Cortex of kidney (tissue), 1 donor: ENCODE data around the gene SLC26A4.

Experiments used
- DNase-seq: peaks from one replicate; lab custom pipeline; 2025; lab: John Stamatoyannopoulos, UW

SLC26A4 gene

DNA sequence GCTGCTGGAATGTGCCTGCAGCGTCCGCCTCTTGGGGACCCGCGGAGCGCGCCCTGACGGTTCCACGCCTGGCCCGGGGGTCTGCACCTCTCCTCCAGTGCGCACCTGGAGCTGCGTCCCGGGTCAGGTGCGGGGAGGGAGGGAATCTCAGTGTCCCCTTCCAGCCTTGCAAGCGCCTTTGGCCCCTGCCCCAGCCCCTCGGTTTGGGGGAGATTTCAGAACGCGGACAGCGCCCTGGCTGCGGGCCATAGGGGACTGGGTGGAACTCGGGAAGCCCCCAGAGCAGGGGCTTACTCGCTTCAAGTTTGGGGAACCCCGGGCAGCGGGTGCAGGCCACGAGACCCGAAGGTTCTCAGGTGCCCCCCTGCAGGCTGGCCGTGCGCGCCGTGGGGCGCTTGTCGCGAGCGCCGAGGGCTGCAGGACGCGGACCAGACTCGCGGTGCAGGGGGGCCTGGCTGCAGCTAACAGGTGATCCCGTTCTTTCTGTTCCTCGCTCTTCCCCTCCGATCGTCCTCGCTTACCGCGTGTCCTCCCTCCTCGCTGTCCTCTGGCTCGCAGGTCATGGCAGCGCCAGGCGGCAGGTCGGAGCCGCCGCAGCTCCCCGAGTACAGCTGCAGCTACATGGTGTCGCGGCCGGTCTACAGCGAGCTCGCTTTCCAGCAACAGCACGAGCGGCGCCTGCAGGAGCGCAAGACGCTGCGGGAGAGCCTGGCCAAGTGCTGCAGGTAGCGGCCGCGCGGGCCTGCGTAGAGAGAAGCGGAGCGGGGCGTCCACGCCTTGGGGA lies 645 bp downstream of the SLC26A4 start:
- DNase-seq: no peak

DNA sequence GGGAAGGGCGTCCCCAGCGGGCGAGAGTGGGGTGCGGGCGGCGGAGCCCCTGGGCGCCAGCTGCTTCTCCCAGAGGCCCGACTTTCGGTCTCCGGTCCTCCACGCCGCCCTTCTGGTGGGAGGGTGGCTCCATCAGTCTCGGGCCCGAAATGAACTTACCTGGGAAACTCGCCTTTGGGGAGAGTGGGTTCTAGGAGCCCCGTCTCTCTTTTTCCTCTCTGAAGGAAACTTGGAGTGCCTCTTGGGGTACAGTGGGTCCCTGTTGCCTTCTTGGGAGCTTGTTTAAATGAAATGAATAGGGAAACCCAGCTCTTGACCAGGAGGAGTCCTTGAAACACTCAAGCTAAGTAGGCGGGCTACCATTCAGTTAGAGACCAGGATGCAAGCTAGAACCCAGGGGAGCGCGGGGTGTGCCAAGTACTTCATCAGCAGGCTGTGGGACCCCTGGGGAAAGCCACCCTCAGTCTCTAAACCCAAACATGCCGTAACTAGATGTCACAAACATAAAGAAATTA lies 1.3 kb downstream of the SLC26A4 start:
- DNase-seq: no peak

DNA sequence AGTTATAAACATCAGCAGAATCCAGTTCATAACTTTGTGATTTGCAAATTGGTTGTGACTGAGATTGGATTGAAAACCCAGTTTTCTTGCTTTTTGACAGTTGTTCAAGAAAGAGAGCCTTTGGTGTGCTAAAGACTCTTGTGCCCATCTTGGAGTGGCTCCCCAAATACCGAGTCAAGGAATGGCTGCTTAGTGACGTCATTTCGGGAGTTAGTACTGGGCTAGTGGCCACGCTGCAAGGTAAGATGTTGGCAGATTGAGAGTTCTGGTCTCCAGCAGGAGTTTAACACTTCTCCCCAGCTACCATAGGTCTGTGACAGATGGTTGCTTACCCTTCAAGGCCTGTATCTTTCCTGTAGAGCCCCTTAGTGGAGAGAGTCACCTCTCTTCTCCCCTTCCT lies 2.6 kb downstream of the SLC26A4 start:
- DNase-seq: no peak

DNA sequence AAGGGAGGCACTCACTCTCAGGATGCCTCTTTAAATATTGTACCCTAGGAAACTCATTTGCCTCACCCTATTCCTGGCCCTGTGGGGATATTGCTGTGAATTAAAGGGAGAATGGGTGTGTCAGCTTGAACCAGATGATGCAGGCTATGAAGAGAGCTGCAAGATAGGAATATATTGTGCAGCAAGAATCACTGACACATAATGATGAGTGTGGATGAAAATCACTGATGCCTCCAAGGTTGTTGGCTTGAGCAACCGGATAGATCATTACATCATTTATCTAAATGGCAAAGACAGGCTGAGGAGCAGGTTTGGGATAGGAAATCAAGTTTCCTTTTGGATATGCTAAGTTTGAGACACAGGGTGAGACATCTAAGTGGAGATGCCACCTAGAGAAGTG lies 6.2 kb downstream of the SLC26A4 start:
- DNase-seq: no peak

DNA sequence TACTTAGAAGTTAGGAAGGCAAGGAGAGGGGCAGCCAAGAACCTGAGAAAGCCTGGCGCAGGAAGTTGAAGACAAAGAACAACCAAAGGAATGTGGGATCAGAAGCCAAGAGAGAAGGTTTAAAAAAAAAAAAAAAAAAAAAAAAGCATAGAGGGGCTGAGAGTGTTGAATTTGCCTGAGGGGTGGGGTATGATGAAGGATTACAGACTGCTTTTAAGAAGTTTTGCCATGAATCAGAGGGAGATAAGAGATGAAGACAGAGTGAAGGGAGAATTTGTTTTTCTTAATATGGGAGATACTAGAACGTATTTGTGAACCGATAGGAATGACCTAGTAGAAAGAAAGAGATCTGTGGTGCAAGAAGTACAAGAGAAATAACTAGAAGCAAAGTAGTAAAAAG lies 6.7 kb downstream of the SLC26A4 start:
- DNase-seq: no peak

DNA sequence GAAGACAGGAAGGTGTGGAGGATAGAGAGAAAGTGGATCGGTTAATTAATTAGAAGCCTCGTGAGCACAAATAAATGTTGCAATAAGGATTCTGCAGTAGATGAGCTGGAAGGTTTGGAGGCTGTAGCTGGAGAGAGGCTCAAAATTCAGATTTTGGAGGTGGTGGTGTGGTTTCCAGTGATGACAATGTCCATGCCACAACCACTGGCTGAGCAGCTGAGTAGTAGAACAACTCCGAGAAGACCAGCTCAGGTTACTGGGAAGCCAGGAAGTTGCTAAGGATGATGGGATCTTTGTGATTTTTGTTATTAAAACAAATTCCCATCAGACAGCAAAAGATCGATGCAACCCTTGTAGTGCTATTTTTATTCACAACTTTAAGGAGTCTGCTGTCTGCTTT lies 7.7 kb downstream of the SLC26A4 start:
- DNase-seq: no peak

DNA sequence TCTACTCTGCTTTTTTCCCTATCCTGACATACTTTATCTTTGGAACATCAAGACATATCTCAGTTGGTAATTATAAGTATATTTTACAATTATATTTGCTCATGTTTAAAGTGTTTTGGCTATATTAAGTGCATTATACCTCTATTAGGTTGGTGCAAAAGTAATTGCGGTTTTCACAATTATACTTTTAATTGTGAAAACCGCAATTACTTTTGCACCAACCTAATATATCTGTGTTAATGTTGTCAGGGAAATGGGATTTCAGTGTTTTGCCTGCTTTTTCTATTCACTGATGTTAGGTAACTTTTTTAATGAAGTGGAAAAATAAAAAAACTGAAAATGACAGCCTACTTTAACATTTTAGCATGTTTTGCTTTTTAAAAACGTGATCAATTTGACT lies 11.6 kb downstream of the SLC26A4 start:
- DNase-seq: no peak

DNA sequence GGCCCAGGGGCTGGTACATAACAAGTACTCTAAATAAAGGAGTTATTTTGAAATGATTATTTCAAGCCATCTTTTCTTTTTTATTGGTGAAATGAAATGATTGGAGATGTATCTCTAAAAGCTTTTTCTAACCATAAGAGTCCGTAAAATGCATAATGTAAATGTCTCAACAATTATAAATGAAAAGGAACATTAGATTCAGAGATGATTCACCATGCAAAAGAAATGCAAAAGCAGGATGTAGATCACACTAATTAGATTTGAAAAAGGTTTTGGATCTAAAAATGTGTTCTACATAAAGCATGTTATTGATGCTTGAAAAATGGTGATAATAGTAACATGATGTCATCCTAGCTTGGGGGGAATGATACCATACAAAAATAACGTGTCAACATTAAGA lies 15.6 kb downstream of the SLC26A4 start:
- DNase-seq: no peak

DNA sequence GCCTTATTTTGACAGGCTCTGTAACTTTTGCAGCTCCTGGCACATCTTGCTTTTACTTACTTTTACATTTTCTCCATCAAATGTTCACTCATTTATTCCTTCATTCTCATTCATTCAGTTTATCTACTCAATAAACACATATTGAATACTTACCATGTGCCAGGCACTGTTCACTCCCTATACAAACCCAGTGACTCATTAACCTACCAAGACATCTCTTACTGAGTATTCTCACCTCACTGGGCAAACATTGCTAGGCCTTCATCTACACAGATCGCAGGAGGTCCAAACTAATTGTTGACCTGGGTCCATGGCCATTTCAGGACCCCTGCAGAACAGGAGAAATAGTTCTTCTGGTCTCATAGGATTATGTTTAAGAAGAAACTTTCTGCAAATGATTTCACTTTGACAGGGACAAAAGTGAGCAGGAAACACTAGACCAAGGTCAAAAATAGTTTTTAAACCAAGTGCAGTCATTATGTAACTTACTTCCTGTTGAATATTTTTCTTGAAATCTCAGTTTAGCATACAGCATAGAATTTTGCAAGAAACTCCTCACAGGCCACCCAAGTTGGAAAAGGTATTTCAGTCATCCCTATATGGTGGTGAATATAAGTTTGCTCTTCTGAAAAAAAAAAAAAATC lies 17.6 kb downstream of the SLC26A4 start:
- DNase-seq: no peak

DNA sequence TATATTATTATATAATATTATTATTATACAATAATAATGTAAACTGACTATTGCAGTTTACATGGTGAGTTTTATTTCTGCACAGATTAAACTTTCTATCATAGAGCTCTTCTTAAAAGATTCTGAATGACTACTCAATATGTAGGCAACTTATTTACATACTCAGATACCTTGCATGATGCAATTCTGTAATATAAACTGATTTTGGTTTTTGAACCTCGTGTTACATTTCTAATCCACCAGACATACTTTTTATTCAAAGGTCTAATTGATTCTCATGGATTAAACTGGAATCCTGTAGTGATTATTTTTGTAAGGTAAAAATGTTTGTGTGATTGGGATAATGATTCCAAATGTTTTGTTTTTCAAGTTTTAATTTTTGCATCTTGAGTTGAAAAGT lies 19.9 kb downstream of the SLC26A4 start:
- DNase-seq: no peak

DNA sequence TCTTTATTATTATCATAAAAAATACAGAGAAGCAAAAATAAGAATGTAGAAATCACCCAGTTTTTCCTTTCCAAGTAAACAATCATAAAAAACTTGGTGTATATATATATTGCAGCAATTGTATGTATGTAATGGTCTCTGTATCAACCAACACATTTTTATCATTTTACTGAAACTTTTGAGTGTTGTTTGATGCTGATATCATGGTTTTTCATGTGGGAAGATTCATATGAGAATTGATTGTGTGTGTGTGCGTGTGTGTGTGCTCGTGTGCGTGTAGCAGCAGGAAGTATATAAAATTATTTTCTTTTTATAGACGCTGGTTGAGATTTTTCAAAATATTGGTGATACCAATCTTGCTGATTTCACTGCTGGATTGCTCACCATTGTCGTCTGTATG lies 22.3 kb downstream of the SLC26A4 start:
- DNase-seq: no peak

DNA sequence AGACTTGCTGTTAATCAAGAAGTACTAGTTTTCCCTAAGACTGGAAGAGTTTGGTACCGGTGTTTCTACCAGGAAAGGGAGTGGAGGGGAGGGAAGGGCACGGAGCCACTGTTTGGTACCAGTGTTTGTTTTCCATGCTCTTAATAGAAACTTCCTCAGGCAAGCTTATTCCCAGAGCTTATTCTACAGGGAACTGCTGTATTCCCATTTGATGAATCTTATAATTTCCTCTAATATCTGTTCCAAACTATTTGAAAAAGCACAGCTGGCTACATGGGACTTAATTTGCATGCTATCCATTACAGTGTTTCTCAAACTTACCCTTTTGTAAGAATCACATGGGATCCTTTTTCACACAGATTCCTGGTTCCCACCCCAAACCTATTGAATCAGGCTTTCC lies 23.7 kb downstream of the SLC26A4 start:
- no peak for DNase-seq

DNA sequence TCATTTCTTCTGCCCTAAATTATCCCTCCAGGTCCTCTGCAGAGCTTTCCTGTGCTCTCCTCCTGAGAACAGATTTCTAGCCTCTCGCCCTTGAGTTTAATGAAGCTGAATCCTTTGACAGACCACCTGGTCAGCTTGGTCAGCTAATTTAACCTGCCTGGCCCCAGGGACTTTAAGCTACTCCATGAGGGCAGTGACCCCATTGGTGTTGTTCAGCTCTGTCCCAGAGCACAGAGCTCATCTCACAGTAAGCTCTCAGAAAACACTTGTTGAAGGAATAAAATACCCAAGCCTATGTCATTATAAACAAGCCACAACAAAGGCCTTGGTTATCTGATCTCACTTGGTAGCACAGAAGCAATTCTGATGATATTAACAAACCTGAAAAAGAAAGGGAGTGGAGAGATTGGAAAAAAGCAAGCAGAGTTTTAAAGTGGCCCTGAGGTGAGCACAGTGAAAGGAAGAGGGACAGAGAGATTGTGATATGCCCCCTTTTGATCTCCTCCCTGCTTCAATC lies 24.4 kb downstream of the SLC26A4 start:
- DNase-seq: no peak

DNA sequence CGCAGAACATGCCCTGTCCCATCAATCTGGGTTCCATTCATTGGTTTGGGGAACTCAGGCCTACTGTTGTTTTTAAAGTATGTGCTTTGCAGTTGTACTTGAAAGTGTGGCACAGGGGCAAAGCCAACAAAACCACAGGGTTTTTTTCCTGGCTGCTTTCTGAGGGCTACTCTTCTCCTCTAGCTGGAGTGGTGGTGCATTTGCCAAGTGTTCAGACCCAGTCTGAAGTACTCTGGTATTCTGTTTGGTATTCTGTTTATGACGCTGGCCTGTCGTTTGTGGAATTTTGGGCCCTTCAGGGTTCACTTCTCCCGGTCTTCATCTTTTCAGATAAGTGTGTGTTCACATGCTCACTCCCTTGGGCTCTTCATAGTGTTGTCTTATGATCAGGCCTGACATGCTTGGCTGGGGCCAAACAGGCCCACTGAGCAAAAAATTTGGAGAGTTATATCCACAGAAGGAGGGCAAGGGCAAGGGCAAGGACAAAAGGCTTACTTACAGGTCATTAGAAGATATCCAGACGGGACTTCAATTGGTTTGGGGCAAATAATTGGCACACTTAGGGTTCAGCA lies 26.3 kb downstream of the SLC26A4 start:
- DNase-seq: no peak

DNA sequence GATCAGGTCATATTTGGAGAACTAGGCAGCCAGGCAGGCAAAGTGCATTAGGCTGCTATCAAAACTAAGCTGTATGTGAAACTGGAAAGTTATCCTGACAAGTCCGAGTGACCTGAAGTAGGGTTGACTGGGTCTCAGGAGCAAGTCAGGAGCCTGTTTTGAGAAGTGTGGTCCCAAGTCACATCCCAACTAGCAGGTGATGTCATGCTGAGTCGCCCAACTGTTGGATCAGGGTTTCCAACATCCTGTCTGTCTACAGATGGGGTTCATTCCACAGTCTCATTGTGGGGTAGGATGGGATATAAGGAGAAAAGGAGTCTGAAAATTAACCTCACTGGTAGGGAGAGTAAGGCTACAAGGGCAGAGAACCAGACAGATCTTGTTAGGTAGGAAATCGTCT lies 27.0 kb downstream of the SLC26A4 start:
- no peak for DNase-seq

DNA sequence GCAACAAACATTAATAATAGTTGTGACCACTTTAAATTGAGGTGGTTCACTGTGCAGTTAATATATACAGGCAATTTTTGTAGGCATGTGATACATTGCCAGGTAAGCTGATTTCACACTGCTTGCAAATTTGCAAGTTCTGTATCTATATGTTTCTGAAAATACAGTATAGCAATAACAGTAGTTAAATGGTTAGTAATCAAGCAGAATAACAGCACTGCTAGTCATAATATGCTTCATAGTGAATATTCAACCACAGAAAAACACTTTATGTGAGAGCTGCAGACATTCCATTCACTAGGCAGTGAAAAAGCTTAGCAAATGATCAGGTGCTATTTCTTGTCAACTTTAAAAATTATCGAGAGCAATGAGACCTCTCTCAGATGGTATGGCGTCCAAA lies 28.9 kb downstream of the SLC26A4 start:
- DNase-seq: no peak

DNA sequence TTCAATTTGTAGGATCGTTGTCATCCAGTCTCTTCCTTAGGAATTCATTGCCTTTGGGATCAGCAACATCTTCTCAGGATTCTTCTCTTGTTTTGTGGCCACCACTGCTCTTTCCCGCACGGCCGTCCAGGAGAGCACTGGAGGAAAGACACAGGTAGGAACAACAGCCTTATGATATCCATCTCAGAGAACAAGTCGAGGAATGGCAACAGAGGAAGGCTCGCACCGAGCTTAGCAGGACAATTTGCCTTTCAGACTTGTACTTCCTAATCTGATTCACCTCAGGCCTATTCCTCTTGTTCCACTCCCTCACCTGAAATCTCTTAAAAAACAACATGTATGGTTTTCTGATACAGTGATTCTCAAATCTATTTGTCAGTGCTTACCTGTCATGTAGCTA lies 29.5 kb downstream of the SLC26A4 start:
- DNase-seq: no peak

DNA sequence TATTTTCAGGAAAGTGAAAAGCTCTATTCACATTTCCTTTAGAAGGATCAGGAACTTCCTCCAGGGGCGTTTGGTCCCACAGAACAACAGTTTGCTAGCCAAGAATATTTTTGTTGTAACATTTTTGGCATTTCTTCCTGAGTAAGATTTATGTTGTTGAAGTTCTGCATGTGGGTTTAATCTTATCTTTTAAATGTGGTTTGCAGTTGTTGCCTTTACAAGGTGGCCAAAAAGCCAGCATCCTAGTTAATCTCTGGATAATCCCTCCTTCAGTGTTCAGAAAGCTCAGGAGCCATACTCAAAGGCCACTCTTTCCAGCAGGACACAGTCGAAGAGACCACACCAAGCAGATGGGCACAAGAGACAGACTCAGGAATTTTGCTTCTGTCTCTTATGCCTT lies 30.0 kb downstream of the SLC26A4 start:
- DNase-seq: no peak

DNA sequence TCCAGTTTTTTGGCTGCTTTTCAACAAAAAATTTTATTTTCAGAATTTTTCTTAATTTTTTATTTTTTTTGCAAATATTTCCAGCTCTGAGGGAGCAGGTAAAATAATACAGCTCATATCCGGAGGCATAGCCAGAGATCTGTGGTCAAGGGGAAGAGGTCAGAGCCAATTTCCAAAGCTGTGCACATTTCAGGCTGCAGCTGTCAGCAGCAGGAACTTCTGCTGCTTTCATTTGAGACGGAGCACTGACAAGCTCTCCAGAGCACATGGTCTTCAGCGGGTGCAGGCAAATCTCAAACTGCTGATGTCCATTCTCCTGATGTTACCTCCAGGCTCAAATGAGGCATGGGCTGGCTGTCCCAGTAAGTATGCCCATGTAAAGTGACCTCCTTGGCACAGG lies 31.1 kb downstream of the SLC26A4 start:
- DNase-seq: no peak

DNA sequence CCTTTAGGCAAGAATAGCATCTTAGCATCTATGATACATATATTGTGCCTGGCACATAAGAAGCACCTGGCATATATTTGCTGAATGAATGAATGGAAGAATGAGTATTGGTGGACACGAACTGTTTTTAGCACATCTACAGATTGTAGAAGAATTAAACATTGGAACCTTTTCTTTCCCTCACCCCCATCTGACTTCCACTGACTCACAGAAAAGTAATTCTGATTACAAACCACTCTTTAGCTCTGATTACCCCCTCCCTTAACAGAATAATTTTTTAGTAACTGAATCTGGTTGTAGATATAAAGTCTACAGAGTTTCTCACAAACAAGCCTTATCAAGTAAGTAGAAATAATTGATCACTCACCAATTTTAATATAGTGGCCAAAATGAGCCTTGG lies 31.9 kb downstream of the SLC26A4 start:
- DNase-seq: no peak

DNA sequence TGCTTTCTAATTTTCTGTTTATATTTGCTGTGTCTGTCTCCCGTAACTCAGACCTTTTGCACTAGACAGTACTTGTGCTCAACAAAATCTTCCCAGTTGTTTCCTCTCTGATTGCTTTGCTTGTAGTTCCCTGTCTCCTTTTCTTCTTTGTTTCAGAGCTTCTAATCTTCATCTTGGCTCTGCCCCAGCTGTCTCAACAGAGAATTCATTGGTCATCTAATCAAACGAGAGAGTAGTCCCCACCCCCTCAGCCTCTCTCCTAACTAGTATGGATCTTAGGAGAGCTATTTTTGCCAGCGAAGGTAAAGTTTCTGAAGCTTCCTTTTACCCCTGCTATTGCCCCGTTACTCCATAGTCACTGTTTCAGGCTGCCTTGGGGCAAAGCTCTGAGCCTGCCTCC lies 32.8 kb downstream of the SLC26A4 start:
- DNase-seq: no peak

DNA sequence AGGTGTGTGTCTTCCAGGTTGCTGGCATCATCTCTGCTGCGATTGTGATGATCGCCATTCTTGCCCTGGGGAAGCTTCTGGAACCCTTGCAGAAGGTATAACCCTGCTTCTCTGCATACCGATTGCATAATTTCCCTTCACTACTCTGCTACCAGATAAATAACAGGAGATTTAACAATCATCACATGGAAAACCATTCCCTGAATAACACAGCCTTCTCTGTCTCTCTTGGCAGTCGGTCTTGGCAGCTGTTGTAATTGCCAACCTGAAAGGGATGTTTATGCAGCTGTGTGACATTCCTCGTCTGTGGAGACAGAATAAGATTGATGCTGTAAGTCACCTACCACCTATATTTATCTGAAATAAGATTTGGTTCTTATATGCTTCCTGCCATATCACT lies 33.8 kb downstream of the SLC26A4 start:
- no peak for DNase-seq

DNA sequence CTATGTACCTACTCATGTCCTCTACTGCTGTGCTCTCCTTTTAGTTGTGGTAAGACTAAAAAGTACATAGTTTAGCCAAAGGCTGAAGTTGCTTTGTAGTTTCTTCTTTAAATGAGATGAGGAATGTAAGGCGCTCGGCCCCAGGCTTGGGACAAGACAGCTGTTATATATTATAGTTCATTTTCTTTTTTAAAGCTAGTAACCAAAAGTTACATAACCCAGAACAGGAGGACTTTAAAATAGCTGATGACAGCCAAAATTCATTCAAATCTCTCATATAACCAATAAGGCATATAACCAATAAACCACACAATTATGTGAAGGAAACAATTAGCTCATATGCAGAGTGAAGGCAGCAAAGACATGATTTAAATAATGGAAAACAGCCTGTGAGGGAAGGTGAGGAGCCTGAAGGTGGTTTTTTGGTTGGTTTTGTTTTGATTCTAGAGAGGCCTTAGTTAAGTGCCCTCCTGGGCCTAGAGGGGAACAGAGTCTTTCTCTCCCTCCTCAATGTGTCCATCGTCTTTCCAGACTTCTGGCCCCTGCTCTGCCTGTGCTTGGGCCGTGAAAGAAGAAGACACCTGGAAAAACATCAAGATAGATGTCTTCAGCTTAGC lies 35.8 kb downstream of the SLC26A4 start:
- DNase-seq: no peak
